Gastrocnemius medialis (tissue), 4 donors: ENCODE data around the gene MPPED1. TPM values are rescaled to one million over a fixed set of nuclear protein-coding genes. Genes with fewer than 3 reads are reported as not detected.

Source experiments
- ATAC-seq, 2 donors: fragments of 150-250 bp; one replicate each; pipeline ENCODE4 v1.9.1; 2016
- DNase-seq, 2 donors: peaks; one replicate each; pipeline ENCODE4 v3.0.0-alpha.2; 2019
- H3K27ac ChIP-seq, 4 donors: fragments of 200-600 bp; sonication (generic); 1 replicate in 1 of 4; 2 replicates in 3 of 4; pipeline ENCODE4 v1.5.1; 2016 to 2018; ENCODE audit warnings: mild to moderate bottlenecking in 2 of 4, moderate library complexity in 1 of 4
- H3K27me3 ChIP-seq, 3 donors: fragments of 200-600 bp; sonication (generic) in 2 of 3; 1 replicate in 1 of 3; 2 replicates in 2 of 3; pipeline versions ENCODE4 v1.5.1 to v1.6.0; 2016 to 2019; ENCODE audit warnings: mild to moderate bottlenecking in 1 of 3, moderate library complexity in 1 of 3
- H3K36me3 ChIP-seq, 2 donors: fragments of 200-600 bp; sonication (generic) in 1 of 2; one replicate each; pipeline ENCODE4 v1.5.1; 2017 to 2018
- H3K4me1 ChIP-seq, 2 donors: fragments of 200-600 bp; sonication (generic) in 1 of 2; one replicate each; pipeline ENCODE4 v1.5.1; 2016 to 2017; ENCODE audit warnings: mild to moderate bottlenecking in 2 of 2
- H3K4me3 ChIP-seq, 4 donors: fragments of 200-600 bp; sonication (generic) in 3 of 4; 1 replicate in 1 of 4; 2 replicates in 3 of 4; pipeline ENCODE4 v1.5.1; 2016 to 2019; ENCODE audit warnings: mild to moderate bottlenecking in 2 of 4
- H3K9me3 ChIP-seq, 3 donors: fragments of 200-600 bp; sonication (generic) in 2 of 3; 1 replicate in 1 of 3; 2 replicates in 2 of 3; pipeline ENCODE4 v1.5.1; 2016 to 2019
- CTCF ChIP-seq, 5 experiments: fragments of 450-650 bp in 3 of 5; fragments of 200-600 bp in 2 of 5; sonication (generic) in 2 of 5; IDR thresholded peaks in 4 of 5; conservative IDR thresholded peaks in 1 of 5; 1 replicate in 4 of 5; 2 replicates in 1 of 5; pipeline ENCODE4 v1.5.1; 2016 to 2019; ENCODE audit warnings: antibody characterized with exemption in 5 of 5, mild to moderate bottlenecking in 3 of 5, moderate library complexity in 3 of 5
- POLR2A ChIP-seq, 2 donors: fragments of 450-650 bp; IDR thresholded peaks; one replicate each; pipeline ENCODE4 v1.6.1; 2017; ENCODE audit warnings: antibody characterized with exemption in 2 of 2, mild to moderate bottlenecking in 2 of 2, moderate library complexity in 2 of 2
- in situ Hi-C, 4 donors: fragments of 200-750 bp; cut with MboI; loops; one replicate each; pipeline versions ENCODE4 v1.15.0 to v1.8.0; 2017; ENCODE audit warnings: low sequenced_read_pairs in 4 of 4
- intact Hi-C: fragments of 100-400 bp; cut with DNase I; formaldehyde crosslinking; loops from one replicate; pipeline ENCODE4 v1.15.1; 2023; ENCODE audit warnings: low total_unique reads
- total RNA-seq, 4 donors: library from RNA; depleted of rRNA; stranded (reverse); fragments of >200 nt; gene quantifications; one replicate each; pipeline versions ENCODE4 v1.1.0 to v1.2.3, GENCODE V29; 2016

MPPED1 gene
- total RNA-seq, 4 donors from 2014 or later: not detected

DNA sequence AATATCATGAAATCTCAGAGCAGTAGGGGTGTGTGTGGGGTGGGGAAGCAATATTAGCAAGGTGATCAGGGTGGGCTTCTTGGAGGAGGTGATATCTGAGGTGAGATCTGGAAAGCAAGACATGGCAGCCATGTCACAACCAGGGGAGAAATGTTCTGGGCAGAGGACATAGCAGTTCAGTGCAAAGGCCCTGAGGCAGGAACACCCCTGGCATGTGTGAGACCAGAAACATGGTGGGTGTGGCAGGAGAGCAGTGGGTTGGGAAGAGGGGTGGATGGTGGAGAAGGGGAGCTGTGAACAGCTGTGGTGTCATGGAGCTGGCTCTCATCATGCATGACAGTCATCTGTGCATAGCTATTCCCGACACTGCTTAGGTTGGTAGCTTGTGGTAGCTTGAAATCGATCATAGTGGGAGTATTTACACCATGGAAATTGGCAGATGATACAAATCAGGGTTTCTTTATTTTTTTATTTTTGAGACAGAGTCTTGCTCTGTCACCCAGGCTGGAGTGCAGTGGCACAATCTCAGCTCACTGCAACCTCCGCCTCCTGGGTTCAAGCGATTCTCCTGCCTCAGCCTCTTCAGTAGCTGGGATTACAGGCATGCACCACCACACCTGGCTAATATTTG is 17.9 kb upstream of the MPPED1 start:
- in situ Hi-C loops: loop anchor here in 2 of 4 donors (25.0 kb wide), 2 partner anchors 443 to 1243 kb away; no protein-coding TSS in a partner anchor
- Histone ChIP-seq H3K9me3 (no peaks in the 10 kb centered on the region), H3K27ac (no peak overlapping the region), H3K4me3 (no peak overlapping the region), H3K36me3 (no peaks in the 10 kb centered on the region), H3K4me1 (no peaks in the 10 kb centered on the region), H3K27me3 (peaks cover 0 to 6% (median 3%) of the 10 kb centered on the region in 3 donors)
- no peak for DNase-seq
- no peak for TF ChIP-seq CTCF (IDR thresholded peaks at IDR 0.05 in 4 of 5, conservative IDR thresholded peaks at IDR 0.05 in 1 of 5)
- no peak for TF ChIP-seq POLR2A (IDR thresholded peaks at IDR 0.05)
- ATAC-seq: no peak
- intact Hi-C loops: no loop called here

- H3K9me3 ChIP-seq: no peaks in the 10 kb centered on the region
- no peak for DNase-seq
- peaks cover 2 to 12% (median 6%) of the 10 kb centered on the region in 3 donors for H3K27me3 ChIP-seq
- in situ Hi-C loops: loop anchor here in 2 of 4 donors (25.0 kb wide), 2 partner anchors 442 to 1242 kb away; no protein-coding TSS in a partner anchor
- no peak overlapping the region for H3K27ac ChIP-seq
- H3K4me3 ChIP-seq: no peak overlapping the region
- H3K4me1 ChIP-seq: no peaks in the 10 kb centered on the region
- no peak for TF ChIP-seq CTCF (IDR thresholded peaks at IDR 0.05 in 4 of 5, conservative IDR thresholded peaks at IDR 0.05 in 1 of 5)
- no peak for TF ChIP-seq POLR2A (IDR thresholded peaks at IDR 0.05)
- H3K36me3 ChIP-seq: no peaks in the 10 kb centered on the region
- no peak for ATAC-seq
- intact Hi-C loops: no loop called here
Observed at GRCh38 chr22:43395086-43395695, 16.6 kb upstream of the MPPED1 start.

GRCh38 chr22:43396321-43396933 is 15.4 kb upstream of the MPPED1 start:
- Histone ChIP-seq H3K4me3 (no peak overlapping the region), H3K27me3 (peaks cover 5 to 15% (median 6%) of the 10 kb centered on the region in 3 donors), H3K4me1 (no peaks in the 10 kb centered on the region), H3K9me3 (no peaks in the 10 kb centered on the region), H3K27ac (no peak overlapping the region), H3K36me3 (no peaks in the 10 kb centered on the region)
- in situ Hi-C loops: loop anchor here in 2 of 4 donors (25.0 kb wide), 2 partner anchors 441 to 1241 kb away; no protein-coding TSS in a partner anchor
- intact Hi-C loops: no loop called here
- DNase-seq (no peak), ATAC-seq (no peak)
- no peak for TF ChIP-seq CTCF (IDR thresholded peaks at IDR 0.05 in 4 of 5, conservative IDR thresholded peaks at IDR 0.05 in 1 of 5)
- no peak for TF ChIP-seq POLR2A (IDR thresholded peaks at IDR 0.05)

GRCh38 chr22:43396934-43397457 is 14.8 kb upstream of the MPPED1 start:
- H3K27ac ChIP-seq: no peak overlapping the region
- H3K4me3 ChIP-seq: no peak overlapping the region
- no peaks in the 10 kb centered on the region for H3K4me1 ChIP-seq
- in situ Hi-C loops: loop anchor here in 2 of 4 donors (25.0 kb wide), 2 partner anchors 440 to 1240 kb away; no protein-coding TSS in a partner anchor
- no peak for ATAC-seq
- no peaks in the 10 kb centered on the region for H3K36me3 ChIP-seq
- H3K9me3 ChIP-seq: no peaks in the 10 kb centered on the region
- intact Hi-C loops: no loop called here
- DNase-seq: no peak
- no peak for TF ChIP-seq CTCF (IDR thresholded peaks at IDR 0.05 in 4 of 5, conservative IDR thresholded peaks at IDR 0.05 in 1 of 5)
- TF ChIP-seq POLR2A (IDR thresholded peaks at IDR 0.05): no peak
- H3K27me3 ChIP-seq: peaks cover 5 to 15% (median 6%) of the 10 kb centered on the region in 3 donors
